ENCODE data around the gene ATG9A.

GRCh38 chr2:219177552-219178376 is 51.7 kb downstream of the ATG9A start, which contains the start of gene RETREG2:
- TF ChIP-seq CTCF (IDR thresholded peaks at IDR 0.05; ENCODE audit: low read depth, low read length, poor library complexity, severe bottlenecking) (no peak), EZH2phosphoT487 (IDR thresholded peaks at IDR 0.05; ENCODE audit: borderline replicate concordance, low read length) (no peak)
